OCI-LY3 (cell line): ENCODE measurements around the gene PLCB1.

Source experiments
- H2AFZ ChIP-seq: fragments of 200-600, 300-600 bp; shearing (Covaris generic); 2 replicates; pipeline ENCODE4 v1.6.0; 2014; ENCODE audit warnings: antibody characterized with exemption, low read depth, low read length
- H3K27ac ChIP-seq: fragments of 200-600, 300-600 bp; sonication (generic); 2 replicates; pipeline ENCODE4 v1.5.1; 2014; ENCODE audit warnings: mild to moderate bottlenecking, low read length, moderate library complexity, mixed read lengths
- H3K27me3 ChIP-seq: fragments of 200-600, 300-600 bp; sonication (generic); 2 replicates; pipeline ENCODE4 v1.6.1; 2014; ENCODE audit warnings: low read depth, low read length, mixed read lengths
- H3K36me3 ChIP-seq: fragments of 200-600, 300-600 bp; sonication (generic); replicated peaks from 2 replicates; pipeline ENCODE3; 2014; ENCODE audit warnings: low read depth, low read length, mixed read lengths
- H3K4me1 ChIP-seq: fragments of 300-600, 200-600 bp; sonication (generic); 2 replicates; pipeline ENCODE4 v1.6.1; 2014; ENCODE audit warnings: low read length, mixed read lengths
- H3K4me2 ChIP-seq: fragments of 200-600, 300-600 bp; sonication (generic); 2 replicates; pipeline ENCODE4 v1.6.1; 2014; ENCODE audit warnings: low read length, mixed read lengths
- H3K4me3 ChIP-seq: fragments of 300-600, 200-600 bp; sonication (generic); 2 replicates; pipeline ENCODE4 v1.5.1; 2014; ENCODE audit warnings: antibody characterized with exemption, mild to moderate bottlenecking, low read length, moderate library complexity
- H3K79me2 ChIP-seq: fragments of 300-600, 200-600 bp; shearing (Covaris generic); 2 replicates; pipeline ENCODE4 v1.6.1; 2014; ENCODE audit warnings: mild to moderate bottlenecking, low read length, mixed read lengths
- H3K9ac ChIP-seq: fragments of 300-600, 200-600 bp; shearing (Covaris generic); 2 replicates; pipeline ENCODE4 v1.6.0; 2014; ENCODE audit warnings: mild to moderate bottlenecking, low read length, moderate library complexity
- H3K9me3 ChIP-seq: fragments of 200-600, 300-600 bp; shearing (Covaris generic); 2 replicates; pipeline ENCODE4 v1.6.1; 2014; ENCODE audit warnings: low read length, mixed read lengths; ENCODE audit not compliant: insufficient read depth
- H4K20me1 ChIP-seq: fragments of 200-600, 300-600 bp; sonication (generic); 2 replicates; pipeline ENCODE4 v1.6.1; 2016; ENCODE audit warnings: low read length, mixed read lengths; ENCODE audit not compliant: insufficient read depth
- EZH2phosphoT487 ChIP-seq: fragments of 200-600 bp; shearing (Covaris generic); IDR thresholded peaks from 2 replicates; pipeline ENCODE4 v1.6.1; 2018; ENCODE audit warnings: antibody characterized with exemption, mixed run types, low read depth
- TF ChIP-seq, protein P1 (sequence below): fragments of 200-600, 300-600 bp; sonication (generic); IDR thresholded peaks from 2 replicates; pipeline ENCODE4 v1.5.1; 2014; ENCODE audit warnings: antibody characterized with exemption, low read length, low read depth

Gene PLCB1

DNA sequence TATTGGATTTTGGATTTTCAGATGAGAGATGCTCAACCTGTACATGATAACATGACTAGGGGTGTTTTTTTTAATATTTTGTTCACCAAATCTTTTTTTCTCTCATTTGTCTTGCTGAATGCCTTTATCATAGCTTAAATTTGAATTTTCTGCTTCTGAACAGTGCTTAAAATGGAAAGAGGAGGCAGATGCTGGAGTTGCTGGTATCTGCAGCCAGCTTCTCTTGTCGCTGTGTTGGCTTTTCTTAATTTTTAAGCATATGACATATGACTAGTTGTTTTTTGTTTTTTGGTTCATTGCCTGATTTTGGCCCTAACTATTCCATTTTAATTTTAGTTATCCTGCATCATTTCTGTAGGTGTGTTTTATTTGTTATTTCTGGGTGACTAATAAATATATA is 196.1 kb downstream of the PLCB1 start:
- Histone ChIP-seq H3K9ac (no peak overlapping the region), H3K27ac (no peak overlapping the region), H3K27me3 (peaks cover 26% of the 10 kb centered on the region), H3K4me1 (no peaks in the 10 kb centered on the region), H3K4me2 (no peak overlapping the region), H3K9me3 (no peaks in the 10 kb centered on the region), H4K20me1 (no peaks in the 10 kb centered on the region), H3K79me2 (no peaks in the 10 kb centered on the region), H3K4me3 (no peak overlapping the region), H2AFZ (no peak overlapping the region), H3K36me3 (no peaks in the 10 kb centered on the region)
- TF ChIP-seq EZH2phosphoT487, result no peak
- TF ChIP-seq, protein P1, sequence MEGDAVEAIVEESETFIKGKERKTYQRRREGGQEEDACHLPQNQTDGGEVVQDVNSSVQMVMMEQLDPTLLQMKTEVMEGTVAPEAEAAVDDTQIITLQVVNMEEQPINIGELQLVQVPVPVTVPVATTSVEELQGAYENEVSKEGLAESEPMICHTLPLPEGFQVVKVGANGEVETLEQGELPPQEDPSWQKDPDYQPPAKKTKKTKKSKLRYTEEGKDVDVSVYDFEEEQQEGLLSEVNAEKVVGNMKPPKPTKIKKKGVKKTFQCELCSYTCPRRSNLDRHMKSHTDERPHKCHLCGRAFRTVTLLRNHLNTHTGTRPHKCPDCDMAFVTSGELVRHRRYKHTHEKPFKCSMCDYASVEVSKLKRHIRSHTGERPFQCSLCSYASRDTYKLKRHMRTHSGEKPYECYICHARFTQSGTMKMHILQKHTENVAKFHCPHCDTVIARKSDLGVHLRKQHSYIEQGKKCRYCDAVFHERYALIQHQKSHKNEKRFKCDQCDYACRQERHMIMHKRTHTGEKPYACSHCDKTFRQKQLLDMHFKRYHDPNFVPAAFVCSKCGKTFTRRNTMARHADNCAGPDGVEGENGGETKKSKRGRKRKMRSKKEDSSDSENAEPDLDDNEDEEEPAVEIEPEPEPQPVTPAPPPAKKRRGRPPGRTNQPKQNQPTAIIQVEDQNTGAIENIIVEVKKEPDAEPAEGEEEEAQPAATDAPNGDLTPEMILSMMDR, result no peak

DNA sequence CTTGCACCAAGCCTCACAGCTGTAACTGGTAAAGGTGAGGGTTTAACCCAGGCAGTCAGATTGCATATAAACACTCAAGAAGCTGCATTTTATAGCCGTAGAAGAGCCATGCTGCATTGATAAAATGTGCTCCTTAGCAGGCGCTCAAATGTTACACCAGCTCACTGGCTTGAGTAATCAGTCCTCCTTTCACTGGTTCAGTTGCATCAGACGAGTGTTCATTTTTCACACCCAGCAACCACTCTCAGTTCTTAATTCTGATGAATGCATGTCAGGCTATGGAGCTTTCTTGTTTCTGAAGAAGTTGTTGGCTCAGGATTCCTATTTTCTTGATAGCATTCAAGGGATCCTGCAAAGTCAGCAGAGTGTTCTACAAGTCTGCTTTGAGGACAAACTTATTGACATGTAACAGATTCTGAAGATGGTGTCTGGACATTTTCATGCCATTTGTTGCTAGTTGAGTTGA is 198.3 kb downstream of the PLCB1 start:
- no peak overlapping the region for H3K9ac ChIP-seq
- no peak overlapping the region for H3K4me3 ChIP-seq
- no peaks in the 10 kb centered on the region for H3K36me3 ChIP-seq

DNA sequence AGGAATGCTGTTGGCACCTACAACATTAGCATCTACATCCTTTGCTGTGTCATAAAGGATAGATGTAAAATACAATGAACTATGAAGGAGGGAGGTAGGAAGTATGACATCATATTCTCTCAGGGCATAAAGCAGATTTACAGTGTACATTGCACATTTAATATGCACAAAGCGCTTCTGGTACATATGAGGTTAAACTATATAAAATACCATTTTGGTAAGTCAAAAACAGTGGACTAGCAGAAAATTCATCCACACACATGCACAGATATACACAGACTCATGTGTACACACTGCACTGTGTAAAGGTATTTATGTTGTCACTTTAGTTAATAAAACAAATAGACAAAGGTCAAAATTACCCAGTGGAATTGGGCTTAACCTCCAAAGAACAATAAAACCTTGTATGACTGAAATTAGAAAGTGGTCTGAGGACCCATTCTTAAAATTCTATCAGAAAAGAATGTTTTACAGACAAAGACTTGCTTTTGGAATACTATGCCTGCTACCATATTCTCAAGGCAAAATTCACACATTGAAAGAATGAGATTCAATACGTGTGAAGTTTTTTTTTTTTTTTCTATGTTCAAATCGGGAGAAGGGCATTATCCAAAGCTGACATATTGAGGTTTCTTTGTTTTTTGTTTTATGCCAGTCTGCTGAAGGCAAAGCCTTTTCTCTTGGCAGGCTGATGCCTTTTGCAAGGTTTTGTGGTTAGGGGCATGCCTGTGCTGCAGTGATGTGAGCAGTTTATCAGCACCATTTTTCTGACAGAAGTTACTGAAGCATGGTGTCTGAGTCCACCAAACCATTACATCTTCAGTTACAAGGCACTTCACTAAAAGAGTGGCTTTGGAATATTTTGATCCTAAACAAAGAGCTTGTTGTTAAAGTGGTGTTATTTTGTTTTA is 199.0 kb downstream of the PLCB1 start:
- Histone ChIP-seq H3K4me1 (no peaks in the 10 kb centered on the region), H3K36me3 (no peaks in the 10 kb centered on the region), H3K27ac (no peak overlapping the region), H3K9ac (no peak overlapping the region), H3K27me3 (peaks cover 23% of the 10 kb centered on the region), H3K4me2 (no peak overlapping the region), H3K4me3 (no peak overlapping the region), H4K20me1 (no peaks in the 10 kb centered on the region), H2AFZ (no peak overlapping the region), H3K9me3 (no peaks in the 10 kb centered on the region), H3K79me2 (no peaks in the 10 kb centered on the region)
- TF ChIP-seq, protein P1, result no peak
- no peak for TF ChIP-seq EZH2phosphoT487

More for the DNA sequence above, 198.3 kb downstream of the PLCB1 start:
- Histone ChIP-seq H3K27me3 (peaks cover 23% of the 10 kb centered on the region), H3K27ac (no peak overlapping the region), H2AFZ (no peak overlapping the region), H3K4me2 (no peak overlapping the region), H3K79me2 (no peaks in the 10 kb centered on the region), H3K4me1 (no peaks in the 10 kb centered on the region), H3K9me3 (no peaks in the 10 kb centered on the region), H4K20me1 (no peaks in the 10 kb centered on the region)
- TF ChIP-seq EZH2phosphoT487, result no peak
- TF ChIP-seq, protein P1, result no peak

DNA sequence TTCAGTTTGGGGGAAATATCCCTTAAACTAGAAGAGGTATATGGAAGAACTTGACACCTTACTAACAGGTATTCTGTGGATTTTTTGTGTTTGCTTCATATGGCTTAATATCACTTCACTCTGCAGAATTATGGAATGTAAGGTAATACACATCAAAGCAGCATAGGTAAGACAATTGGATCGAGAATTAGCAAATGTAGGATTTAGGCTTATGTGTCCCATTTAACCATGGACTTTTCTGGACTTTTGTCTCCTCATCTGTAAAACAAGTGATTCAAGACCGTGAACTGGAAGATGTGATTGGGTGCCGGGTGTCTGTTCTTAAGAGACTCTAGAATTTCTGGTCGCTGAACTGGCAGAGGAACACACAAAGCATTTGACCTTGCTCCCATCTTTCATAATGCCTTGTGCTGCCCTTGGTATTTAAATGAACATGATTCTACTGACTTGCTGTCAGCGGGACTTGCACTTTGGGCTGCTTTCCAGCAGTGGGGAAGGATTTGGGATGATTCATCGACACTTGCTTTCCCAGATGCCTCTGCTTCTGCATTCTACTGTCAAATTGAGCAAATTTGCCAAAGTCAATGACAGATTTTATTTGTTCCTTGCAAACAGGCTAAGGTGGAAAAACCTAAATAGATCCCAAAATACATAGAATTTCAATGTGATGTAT is 199.8 kb downstream of the PLCB1 start:
- no peaks in the 10 kb centered on the region for H3K4me1 ChIP-seq
- no peaks in the 10 kb centered on the region for H3K79me2 ChIP-seq
- H3K9ac ChIP-seq, result no peak overlapping the region
- H3K9me3 ChIP-seq, result no peaks in the 10 kb centered on the region
- no peak overlapping the region for H3K4me2 ChIP-seq
- no peak overlapping the region for H3K4me3 ChIP-seq
- peaks cover 23% of the 10 kb centered on the region for H3K27me3 ChIP-seq
- no peak overlapping the region for H3K27ac ChIP-seq
- H3K36me3 ChIP-seq, result no peaks in the 10 kb centered on the region
- H4K20me1 ChIP-seq, result no peaks in the 10 kb centered on the region
- no peak for TF ChIP-seq EZH2phosphoT487
- TF ChIP-seq, protein P1, result no peak
- no peak overlapping the region for H2AFZ ChIP-seq
